Measurements from ENCODE around the gene SIT1. TPM values are rescaled to one million over a fixed set of nuclear protein-coding genes. Genes with fewer than 3 reads are reported as not detected.

SIT1 gene
- polyA plus RNA-seq, 1 donor, result not detected

GRCh38 chr9:35682520-35683315 is 32.0 kb upstream of the SIT1 start:
- DNase-seq, result no peak

GRCh38 chr9:35682051-35682450 is 31.3 kb upstream of the SIT1 start:
- DNase-seq, result no peak

GRCh38 chr9:35681341-35682002 is 30.7 kb upstream of the SIT1 start:
- no peak for DNase-seq

GRCh38 chr9:35680331-35681105 is 29.8 kb upstream of the SIT1 start:
- no peak for DNase-seq

GRCh38 chr9:35679766-35680330 is 29.1 kb upstream of the SIT1 start:
- no peak for DNase-seq

GRCh38 chr9:35679091-35679490 is 28.4 kb upstream of the SIT1 start:
- DNase-seq, result no peak

GRCh38 chr9:35675732-35676392 is 25.1 kb upstream of the SIT1 start:
- no peak for DNase-seq

- DNase-seq, result no peak
Measured at GRCh38 chr9:35675204-35675603, 24.5 kb upstream of the SIT1 start.

- DNase-seq, result no peak
Measured at GRCh38 chr9:35674025-35674361, 23.3 kb upstream of the SIT1 start.

- DNase-seq, result no peak
Measured at GRCh38 chr9:35673132-35674024, 22.6 kb upstream of the SIT1 start, which contains the start of gene CA9. CA9 (plus strand) TSS chr9:35673928; CDS start chr9:35673960, 32 bp downstream.

- no peak for DNase-seq
Measured at GRCh38 chr9:35669331-35670145, 18.8 kb upstream of the SIT1 start.

GRCh38 chr9:35667939-35668338 is 17.2 kb upstream of the SIT1 start:
- DNase-seq, result no peak

GRCh38 chr9:35666549-35666948 is 15.8 kb upstream of the SIT1 start:
- DNase-seq, result no peak

- DNase-seq, result no peak
Measured at GRCh38 chr9:35666045-35666444, 15.3 kb upstream of the SIT1 start.

GRCh38 chr9:35665471-35665818 is 14.7 kb upstream of the SIT1 start:
- no peak for DNase-seq

- peak; percentile 83 for DNase-seq
Measured at GRCh38 chr9:35664531-35665470, 14.1 kb upstream of the SIT1 start, which contains the start of gene ARHGEF39. ARHGEF39 (minus strand) TSS chr9:35665195; CDS start chr9:35665169, 26 bp downstream.

- no peak for DNase-seq
Measured at GRCh38 chr9:35662437-35662836, 11.7 kb upstream of the SIT1 start.

GRCh38 chr9:35661756-35662350 is 11.1 kb upstream of the SIT1 start:
- no peak for DNase-seq

- DNase-seq, result no peak
Measured at GRCh38 chr9:35660966-35661415, 10.3 kb upstream of the SIT1 start.
